Stimulated activated naive B cell treated with anti-CD40 and anti-IgM and Interleukin-4, amounts not matched to agents 10 μg/mL and 1 μg/mL and 100 μg/mL, for 72 hours (primary cell): Measurements from ENCODE around the gene ARAP1.

Experiments
- ATAC-seq, 2 donors: fragments of 150-1000 bp; cut with Tn5 transposase; replicated peaks; 2 replicates each; pipeline ENCODE4 v1.10.0; 2021; ENCODE audit warnings: moderate library complexity in 1 of 2
- DNase-seq: peaks from one replicate; pipeline ENCODE4 v3.0.0; 2021
- H3K27ac Mint-ChIP-seq: one replicate; pipeline ENCODE4 v1.8.0; 2022; ENCODE audit warnings: mild to moderate bottlenecking, mixed read lengths
- H3K27me3 Mint-ChIP-seq, 2 donors: one replicate each; pipeline ENCODE4 v1.8.0; 2022; ENCODE audit warnings: mixed read lengths in 2 of 2
- H3K36me3 Mint-ChIP-seq, 2 donors: one replicate each; pipeline ENCODE4 v1.8.0; 2022; ENCODE audit warnings: mixed read lengths in 2 of 2, mild to moderate bottlenecking in 1 of 2
- H3K4me1 Mint-ChIP-seq, 2 donors: one replicate each; pipeline ENCODE4 v1.8.0; 2022; ENCODE audit warnings: mixed read lengths in 2 of 2, mild to moderate bottlenecking in 1 of 2
- H3K4me3 Mint-ChIP-seq, 2 donors: one replicate each; pipeline ENCODE4 v1.8.0; 2022; ENCODE audit warnings: mild to moderate bottlenecking in 2 of 2, mixed read lengths in 2 of 2, moderate library complexity in 1 of 2
- H3K9me3 Mint-ChIP-seq, 2 donors: one replicate each; pipeline ENCODE4 v1.8.0; 2022; ENCODE audit warnings: mixed read lengths in 2 of 2, mild to moderate bottlenecking in 1 of 2

Gene ARAP1

GRCh38 chr11:72783144-72783905, 31.1 kb upstream of the ARAP1 start:
- no peak overlapping the region for H3K4me3 Mint-ChIP-seq
- no peak for DNase-seq

GRCh38 chr11:72782081-72782920, 30.1 kb upstream of the ARAP1 start:
- peak overlapping the region; percentile 80 for H3K27ac Mint-ChIP-seq
- no peaks in the 10 kb centered on the region for H3K9me3 Mint-ChIP-seq
- H3K27me3 Mint-ChIP-seq, result peaks cover 0 to 6% of the 10 kb centered on the region in 2 donors
- peak overlapping the region; percentile 77 to 79 for H3K4me3 Mint-ChIP-seq
- peaks cover 2% of the 10 kb centered on the region in 2 donors for H3K36me3 Mint-ChIP-seq
- no peak for DNase-seq
- peaks cover 27 to 56% of the 10 kb centered on the region in 2 donors for H3K4me1 Mint-ChIP-seq
- ATAC-seq, result peak; percentile 36 to 37

More at GRCh38 chr11:72783144-72783905, 31.1 kb upstream of the ARAP1 start:
- H3K27ac Mint-ChIP-seq, result no peak overlapping the region
- H3K36me3 Mint-ChIP-seq, result no peaks in the 10 kb centered on the region
- no peak for ATAC-seq
- peaks cover 0 to 6% of the 10 kb centered on the region in 2 donors for H3K27me3 Mint-ChIP-seq
- no peaks in the 10 kb centered on the region for H3K9me3 Mint-ChIP-seq
- H3K4me1 Mint-ChIP-seq, result peaks cover 38 to 62% of the 10 kb centered on the region in 2 donors

GRCh38 chr11:72781313-72782080, 29.3 kb upstream of the ARAP1 start:
- Mint-ChIP-seq H3K27me3 (peaks cover 0 to 6% of the 10 kb centered on the region in 2 donors), H3K4me3 (peak overlapping the region; percentile 82), H3K9me3 (no peaks in the 10 kb centered on the region), H3K36me3 (peaks cover 2% of the 10 kb centered on the region in 2 donors), H3K27ac (peak overlapping the region; percentile 80), H3K4me1 (peaks cover 27 to 55% of the 10 kb centered on the region in 2 donors)
- DNase-seq (no peak), ATAC-seq (peak; percentile 68 to 75)

- H3K4me3 Mint-ChIP-seq, result peak overlapping the region; percentile 82
- ATAC-seq, result no peak
Measured at GRCh38 chr11:72781063-72781312, 28.8 kb upstream of the ARAP1 start.

GRCh38 chr11:72780296-72781062, 28.3 kb upstream of the ARAP1 start:
- ATAC-seq (no peak), DNase-seq (no peak)
- Mint-ChIP-seq H3K4me1 (peaks cover 25 to 54% of the 10 kb centered on the region in 2 donors), H3K36me3 (peaks cover 2% of the 10 kb centered on the region in 2 donors), H3K4me3 (peak overlapping the region; percentile 82), H3K27ac (peak overlapping the region; percentile 37), H3K27me3 (peaks cover 0 to 6% of the 10 kb centered on the region in 2 donors), H3K9me3 (no peaks in the 10 kb centered on the region)

More at GRCh38 chr11:72781063-72781312, 28.8 kb upstream of the ARAP1 start:
- no peak for DNase-seq
- H3K9me3 Mint-ChIP-seq, result no peaks in the 10 kb centered on the region
- H3K27ac Mint-ChIP-seq, result peak overlapping the region; percentile 37
- peaks cover 2% of the 10 kb centered on the region in 2 donors for H3K36me3 Mint-ChIP-seq
- H3K27me3 Mint-ChIP-seq, result peaks cover 0 to 6% of the 10 kb centered on the region in 2 donors
- peaks cover 26 to 54% of the 10 kb centered on the region in 2 donors for H3K4me1 Mint-ChIP-seq

- peak overlapping the region in 1 of 2 donors; percentile 60 for H3K4me3 Mint-ChIP-seq
- H3K9me3 Mint-ChIP-seq, result no peaks in the 10 kb centered on the region
- no peak for DNase-seq
- H3K27ac Mint-ChIP-seq, result peak overlapping the region; percentile 56
- no peak for ATAC-seq
- H3K4me1 Mint-ChIP-seq, result peaks cover 24 to 50% of the 10 kb centered on the region in 2 donors
- H3K36me3 Mint-ChIP-seq, result peaks cover 2% of the 10 kb centered on the region in 2 donors
- H3K27me3 Mint-ChIP-seq, result peaks cover 0 to 6% of the 10 kb centered on the region in 2 donors
Measured at GRCh38 chr11:72779495-72780128, 27.4 kb upstream of the ARAP1 start.

GRCh38 chr11:72778535-72779494, 26.6 kb upstream of the ARAP1 start:
- ATAC-seq (no peak), DNase-seq (no peak)
- Mint-ChIP-seq H3K36me3 (peaks cover 2% of the 10 kb centered on the region in 2 donors), H3K4me1 (peaks cover 26 to 47% of the 10 kb centered on the region in 2 donors), H3K27ac (peak overlapping the region; percentile 56), H3K27me3 (peaks cover 0 to 6% of the 10 kb centered on the region in 2 donors), H3K9me3 (no peaks in the 10 kb centered on the region), H3K4me3 (no peak overlapping the region)

GRCh38 chr11:72777755-72778278, 25.6 kb upstream of the ARAP1 start:
- Mint-ChIP-seq H3K4me1 (peaks cover 25 to 44% of the 10 kb centered on the region in 2 donors), H3K27me3 (peaks cover 0 to 6% of the 10 kb centered on the region in 2 donors), H3K27ac (no peak overlapping the region), H3K4me3 (no peak overlapping the region), H3K9me3 (no peaks in the 10 kb centered on the region), H3K36me3 (peaks cover 2 to 3% of the 10 kb centered on the region in 2 donors)
- DNase-seq, result no peak
- no peak for ATAC-seq

GRCh38 chr11:72776844-72777754, 24.9 kb upstream of the ARAP1 start:
- Mint-ChIP-seq H3K4me3 (no peak overlapping the region), H3K27ac (peak overlapping the region; percentile 48), H3K36me3 (peaks cover 2 to 8% of the 10 kb centered on the region in 2 donors), H3K27me3 (peaks cover 0 to 6% of the 10 kb centered on the region in 2 donors), H3K9me3 (no peaks in the 10 kb centered on the region), H3K4me1 (peaks cover 18 to 37% of the 10 kb centered on the region in 2 donors)
- ATAC-seq (no peak), DNase-seq (no peak)

- no peak for DNase-seq
- peaks cover 0 to 6% of the 10 kb centered on the region in 2 donors for H3K27me3 Mint-ChIP-seq
- H3K9me3 Mint-ChIP-seq, result no peaks in the 10 kb centered on the region
- H3K4me3 Mint-ChIP-seq, result no peak overlapping the region
- peaks cover 17 to 33% of the 10 kb centered on the region in 2 donors for H3K4me1 Mint-ChIP-seq
- peaks cover 2 to 12% of the 10 kb centered on the region in 2 donors for H3K36me3 Mint-ChIP-seq
- no peak for ATAC-seq
- peak overlapping the region; percentile 48 for H3K27ac Mint-ChIP-seq
Measured at GRCh38 chr11:72776117-72776843, 24.1 kb upstream of the ARAP1 start.
